Natural killer cell (primary cell): ENCODE results near the gene PPIL1. TPM values are rescaled to one million over a fixed set of nuclear protein-coding genes. Genes with fewer than 3 reads are reported as not detected.

Source experiments
- ATAC-seq, 3 donors: fragments of 150-1000 bp in 2 of 3; fragments of 200-7000 bp in 1 of 3; cut with Tn5 transposase; 1 replicate in 1 of 3; 2 replicates in 2 of 3; pipeline ENCODE4 v1.10.0; 2021; ENCODE audit warnings: mild to moderate bottlenecking in 2 of 3, moderate library complexity in 2 of 3
- DNase-seq, 2 donors: peaks; one replicate each; pipeline versions ENCODE4 v3.0.0 to v3.0.0-alpha.2; 2013 to 2021; ENCODE audit warnings: mixed read lengths in 1 of 2
- H3K27ac ChIP-seq: one replicate; pipeline ENCODE4 v1.5.1; 2013; ENCODE audit warnings: mild to moderate bottlenecking, low read length
- H3K27me3 ChIP-seq: one replicate; pipeline ENCODE4 v1.6.1; 2013; ENCODE audit warnings: low read length; ENCODE audit not compliant: control insufficient read depth, insufficient read depth
- H3K36me3 ChIP-seq: one replicate; pipeline ENCODE4 v1.6.1; 2013; ENCODE audit warnings: low read length; ENCODE audit not compliant: control insufficient read depth, insufficient read depth
- H3K4me1 ChIP-seq: one replicate; pipeline ENCODE4 v1.6.1; 2013; ENCODE audit warnings: low read length; ENCODE audit not compliant: control insufficient read depth, insufficient read depth
- H3K4me3 ChIP-seq: one replicate; pipeline ENCODE4 v1.5.1; 2013; ENCODE audit warnings: low read length
- H3K9me3 ChIP-seq: one replicate; pipeline ENCODE4 v1.6.1; 2013; ENCODE audit warnings: low read length; ENCODE audit not compliant: control insufficient read depth, insufficient read depth
- H3K27ac Mint-ChIP-seq, 2 donors: one replicate each; pipeline ENCODE4 v1.8.0; 2022; ENCODE audit warnings: mild to moderate bottlenecking in 2 of 2, mixed read lengths in 2 of 2, moderate library complexity in 1 of 2
- H3K27me3 Mint-ChIP-seq, 2 donors: one replicate each; pipeline ENCODE4 v1.8.0; 2022; ENCODE audit warnings: low read depth in 2 of 2, mixed read lengths in 2 of 2
- H3K36me3 Mint-ChIP-seq: one replicate; pipeline ENCODE4 v1.8.0; 2022; ENCODE audit warnings: mixed read lengths
- H3K4me1 Mint-ChIP-seq, 2 donors: one replicate each; pipeline ENCODE4 v1.8.0; 2022; ENCODE audit warnings: mixed read lengths in 2 of 2
- H3K4me3 Mint-ChIP-seq: one replicate; pipeline ENCODE4 v1.8.0; 2022; ENCODE audit warnings: mild to moderate bottlenecking, moderate library complexity, mixed read lengths
- H3K9me3 Mint-ChIP-seq, 2 donors: one replicate each; pipeline ENCODE4 v1.8.0; 2022; ENCODE audit warnings: mixed read lengths in 2 of 2
- CTCF ChIP-seq: fragments of 200-600 bp; IDR thresholded peaks from one replicate; pipeline ENCODE4 v1.8.0; 2022; ENCODE audit warnings: antibody characterized with exemption
- WGBS: methylation state at CpG from one replicate; pipeline ENCODE4 v1.1.7; 2013; ENCODE audit warnings: missing lambda C conversion rate; ENCODE audit not compliant: insufficient coverage; 5-methylcytosine and 5-hydroxymethylcytosine counted together
- intact Hi-C: fragments of 100-400 bp; cut with micrococcal nuclease; formaldehyde crosslinking; loops from one replicate; pipeline ENCODE4 v1.14.2; 2022
- total RNA-seq, 4 donors: library from RNA; stranded (reverse); fragments of 120-200 nt in 1 of 4; gene quantifications; one replicate each; pipeline versions ENCODE4 v1.2.3 to v1.2.4, GENCODE V29; 2013 to 2022

Gene PPIL1
- total RNA-seq, 3 donors from 2014 or later (not counting 1 experiment from before 2014, with no cell fraction given), result 2.6 to 5.2 (median 5.1) TPM

- Histone ChIP-seq H3K4me3 (no peak overlapping the region), H3K4me1 (peaks cover 19% of the 10 kb centered on the region), H3K9me3 (no peaks in the 10 kb centered on the region), H3K36me3 (peaks cover 19% of the 10 kb centered on the region), H3K27me3 (no peaks in the 10 kb centered on the region), H3K27ac (no peak overlapping the region)
- H3K27me3 Mint-ChIP-seq, result no peaks in the 10 kb centered on the region
- intact Hi-C loops, result no loop called here
- no peak overlapping the region for H3K27ac Mint-ChIP-seq
- DNase-seq, result no peak
- no peak overlapping the region for H3K4me3 Mint-ChIP-seq
- peaks cover 7% of the 10 kb centered on the region for H3K36me3 Mint-ChIP-seq
- peaks cover 21 to 38% of the 10 kb centered on the region in 2 donors for H3K4me1 Mint-ChIP-seq
- WGBS, result 94% methylated on average over 2 of the region's 2 CpGs
- no peak for TF ChIP-seq CTCF
- ATAC-seq, result no peak
- H3K9me3 Mint-ChIP-seq, result no peaks in the 10 kb centered on the region
Measured at GRCh38 chr6:36908747-36909146, 34.1 kb upstream of the PPIL1 start.

GRCh38 chr6:36907781-36908180, 33.2 kb upstream of the PPIL1 start:
- peaks cover 13 to 35% of the 10 kb centered on the region in 2 donors for H3K4me1 Mint-ChIP-seq
- no peak for TF ChIP-seq CTCF
- H3K27me3 ChIP-seq, result no peaks in the 10 kb centered on the region
- intact Hi-C loops, result no loop called here
- no peaks in the 10 kb centered on the region for H3K27me3 Mint-ChIP-seq
- H3K9me3 ChIP-seq, result no peaks in the 10 kb centered on the region
- 70% methylated on average over 5 of the region's 5 CpGs for WGBS
- H3K27ac Mint-ChIP-seq, result no peak overlapping the region
- H3K9me3 Mint-ChIP-seq, result no peaks in the 10 kb centered on the region
- DNase-seq (no peak), ATAC-seq (no peak)
- H3K4me3 Mint-ChIP-seq, result no peak overlapping the region
- H3K4me1 ChIP-seq, result peaks cover 14% of the 10 kb centered on the region
- H3K27ac ChIP-seq, result no peak overlapping the region
- H3K4me3 ChIP-seq, result no peak overlapping the region
- H3K36me3 Mint-ChIP-seq, result peaks cover 7% of the 10 kb centered on the region
- peaks cover 28% of the 10 kb centered on the region for H3K36me3 ChIP-seq

DNA sequence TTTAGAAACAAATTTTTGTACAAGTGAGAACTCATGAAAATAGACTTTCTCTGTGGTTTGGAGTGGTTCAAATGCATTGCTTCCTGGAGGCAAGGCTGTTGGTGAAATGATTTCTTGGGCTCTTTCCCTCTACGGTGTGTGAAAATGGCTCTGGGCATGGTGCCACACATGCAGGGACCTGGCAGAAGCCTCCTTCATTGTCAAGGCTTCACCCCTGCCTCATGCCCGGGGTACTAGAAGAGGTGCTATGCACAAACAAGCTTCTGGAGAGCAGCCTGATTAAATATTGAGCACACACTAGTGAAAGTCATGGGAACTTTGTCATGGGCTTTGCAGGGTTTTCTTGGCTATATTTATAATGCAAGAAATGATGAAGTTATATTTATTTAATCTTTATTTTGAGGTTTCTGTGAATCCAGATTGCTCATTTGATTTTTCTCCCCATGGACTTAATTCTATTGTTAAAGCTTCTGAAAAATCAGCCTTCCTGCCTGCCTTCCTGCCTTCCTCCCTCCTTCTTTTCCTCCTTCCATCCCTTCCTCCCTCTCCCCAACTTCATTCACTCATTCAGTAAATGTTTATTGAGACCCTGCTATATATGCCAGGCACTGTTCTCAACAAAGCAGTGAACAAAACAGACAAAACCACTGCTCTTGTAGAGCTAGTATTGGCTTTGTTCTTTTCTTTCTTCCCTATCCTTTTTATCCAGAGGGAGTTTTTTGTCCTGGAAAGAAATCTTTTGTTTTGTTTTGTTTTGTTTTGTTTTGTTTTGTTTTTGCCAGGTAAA, 32.1 kb upstream of the PPIL1 start:
- H3K9me3 Mint-ChIP-seq, result no peaks in the 10 kb centered on the region
- Histone ChIP-seq H3K4me3 (no peak overlapping the region), H3K27ac (no peak overlapping the region), H3K36me3 (peaks cover 38% of the 10 kb centered on the region), H3K27me3 (no peaks in the 10 kb centered on the region), H3K9me3 (no peaks in the 10 kb centered on the region), H3K4me1 (peaks cover 4% of the 10 kb centered on the region)
- WGBS, result 25% methylated on average over 2 of the region's 2 CpGs
- no peak for TF ChIP-seq CTCF
- peaks cover 3 to 24% of the 10 kb centered on the region in 2 donors for H3K4me1 Mint-ChIP-seq
- H3K27ac Mint-ChIP-seq, result peak overlapping the region in 1 of 2 donors; percentile 10
- ATAC-seq (no peak), DNase-seq (no peak)
- no peaks in the 10 kb centered on the region for H3K27me3 Mint-ChIP-seq
- intact Hi-C loops, result no loop called here
- peaks cover 7% of the 10 kb centered on the region for H3K36me3 Mint-ChIP-seq
- no peak overlapping the region for H3K4me3 Mint-ChIP-seq
